ENCODE measurements around the gene BUB1B.
A peak's percentile ranks its signal among the peaks of the same experiment; 100 is the strongest.

Gene BUB1B

DNA sequence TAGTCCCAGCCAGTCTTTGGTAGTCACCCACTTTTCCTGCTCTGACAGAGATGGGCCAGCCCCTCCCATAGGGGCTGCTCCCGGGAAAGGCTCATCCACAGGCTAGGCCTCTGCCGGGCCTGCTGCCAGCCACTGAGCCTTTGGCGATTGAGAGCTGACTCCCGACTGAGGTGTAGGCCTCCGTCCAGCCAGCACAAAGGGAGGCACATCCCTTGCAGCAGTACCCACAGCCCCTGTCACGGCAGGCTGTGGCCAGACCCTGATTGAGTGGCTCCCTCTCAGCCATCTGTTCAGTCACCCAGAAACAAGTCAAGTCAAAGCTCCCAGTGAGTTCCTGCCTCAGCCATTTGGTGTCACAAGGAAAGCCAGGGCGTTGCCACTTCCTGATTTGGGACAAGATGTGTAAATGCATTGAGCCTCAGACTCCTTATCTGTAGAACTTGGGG is 71.8 kb downstream of the BUB1B start:
- no peaks in the 10 kb centered on the region for H3K9me3 ChIP-seq (ENCODE audit: control extremely low read depth in 1 of 5, control insufficient read depth in 4 of 5, insufficient read depth in 2 of 5, low read depth in 1 of 5, low read length in 4 of 5)
- H3K4me1 ChIP-seq (ENCODE audit: control extremely low read depth in 1 of 4, control insufficient read depth in 4 of 4, insufficient read depth in 4 of 4, low read length in 3 of 4): peaks cover 4 to 24% (median 14%) of the 10 kb centered on the region in 4 experiments
- DNase-seq: no peak
- no peak overlapping the region for H3K27ac ChIP-seq (ENCODE audit: insufficient read depth in 1 of 2, low read depth in 1 of 2, low read length in 2 of 2, poor library complexity in 1 of 2, severe bottlenecking in 2 of 2)
- peaks cover 2 to 25% (median 16%) of the 10 kb centered on the region in 4 experiments for H3K36me3 ChIP-seq (ENCODE audit: control insufficient read depth in 4 of 4, insufficient read depth in 4 of 4, low read length in 3 of 4)
- 92% methylated on average over 7 of the region's 7 CpGs for WGBS (ENCODE audit: insufficient coverage)
- ChIA-PET POLR2A (no interaction called here), CTCF (interaction anchor here (10.9 kb wide), 1 partner anchor 38 kb away, joined by 98 read pairs; no protein-coding TSS in a partner anchor)
- no peak overlapping the region for H3K4me3 ChIP-seq (ENCODE audit: control insufficient read depth in 1 of 7, extremely low read depth in 1 of 7, insufficient read depth in 4 of 7, low read depth in 2 of 7, low read length in 6 of 7)
- H3K27me3 ChIP-seq (replicated peaks in 2 of 5; ENCODE audit: control insufficient read depth in 4 of 5, insufficient read depth in 5 of 5, low read length in 4 of 5): no peaks in the 10 kb centered on the region

DNA sequence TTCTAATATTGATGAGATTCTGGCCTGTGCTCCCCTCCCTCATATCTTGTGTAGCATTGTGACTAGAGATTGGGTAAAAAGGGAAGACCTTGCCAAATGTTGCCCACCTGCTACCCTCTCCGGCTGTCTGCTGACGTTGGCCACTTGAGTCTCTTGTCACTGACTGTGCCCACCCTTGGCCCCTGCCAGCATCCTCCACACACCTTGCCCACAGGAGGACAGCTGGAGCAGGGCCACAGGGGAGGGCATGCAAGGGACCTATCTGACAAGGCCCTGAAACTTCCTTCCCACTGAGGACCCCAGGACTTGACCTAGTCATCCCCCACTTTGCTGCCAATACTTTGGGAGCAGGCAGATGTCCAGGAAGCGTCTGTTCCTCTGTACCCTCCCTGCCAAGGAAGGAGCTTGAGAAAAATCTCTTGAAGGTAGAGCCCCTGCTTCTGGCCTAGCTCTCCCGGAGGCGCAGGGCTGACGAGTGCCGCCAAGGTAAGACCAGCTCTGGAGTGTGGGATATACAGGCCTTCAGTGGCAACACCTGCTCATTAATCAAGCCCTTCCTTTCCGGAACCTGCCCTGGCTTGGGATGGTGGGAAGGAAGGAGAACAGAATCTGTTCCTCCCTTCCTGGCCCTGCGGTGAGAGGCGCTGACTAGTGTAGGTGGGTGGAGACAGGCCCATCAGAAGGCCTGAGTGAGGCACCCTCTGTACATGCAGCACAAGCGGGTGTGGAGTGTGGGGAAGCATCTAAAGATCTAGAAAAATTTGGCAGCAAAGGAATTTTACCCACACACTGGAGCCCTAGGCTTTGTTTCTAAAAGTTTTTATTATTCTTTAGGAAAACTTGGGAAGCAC is 73.1 kb downstream of the BUB1B start:
- ChIA-PET CTCF (interaction anchor here (1.7 to 10.9 kb wide), 3 partner anchors 14 to 37 kb away, joined by 7 to 98 read pairs (median 12); no protein-coding TSS in a partner anchor), POLR2A (no interaction called here)
- H3K4me3 ChIP-seq (ENCODE audit: control insufficient read depth in 1 of 7, extremely low read depth in 1 of 7, insufficient read depth in 4 of 7, low read depth in 2 of 7, low read length in 6 of 7): no peak overlapping the region
- H3K36me3 ChIP-seq (ENCODE audit: control insufficient read depth in 4 of 4, insufficient read depth in 4 of 4, low read length in 3 of 4): peaks cover 0 to 17% (median 13%) of the 10 kb centered on the region in 4 experiments
- DNase-seq: no peak
- H3K4me1 ChIP-seq (ENCODE audit: control extremely low read depth in 1 of 4, control insufficient read depth in 4 of 4, insufficient read depth in 4 of 4, low read length in 3 of 4): peaks cover 4 to 29% (median 20%) of the 10 kb centered on the region in 4 experiments
- peaks cover 0 to 6% (median 0%) of the 10 kb centered on the region in 5 experiments for H3K27me3 ChIP-seq (replicated peaks in 2 of 5; ENCODE audit: control insufficient read depth in 4 of 5, insufficient read depth in 5 of 5, low read length in 4 of 5)
- no peaks in the 10 kb centered on the region for H3K9me3 ChIP-seq (ENCODE audit: control extremely low read depth in 1 of 5, control insufficient read depth in 4 of 5, insufficient read depth in 2 of 5, low read depth in 1 of 5, low read length in 4 of 5)
- 89% methylated on average over 10 of the region's 11 CpGs for WGBS (ENCODE audit: insufficient coverage)
- H3K27ac ChIP-seq (ENCODE audit: insufficient read depth in 1 of 2, low read depth in 1 of 2, low read length in 2 of 2, poor library complexity in 1 of 2, severe bottlenecking in 2 of 2): no peak overlapping the region

DNA sequence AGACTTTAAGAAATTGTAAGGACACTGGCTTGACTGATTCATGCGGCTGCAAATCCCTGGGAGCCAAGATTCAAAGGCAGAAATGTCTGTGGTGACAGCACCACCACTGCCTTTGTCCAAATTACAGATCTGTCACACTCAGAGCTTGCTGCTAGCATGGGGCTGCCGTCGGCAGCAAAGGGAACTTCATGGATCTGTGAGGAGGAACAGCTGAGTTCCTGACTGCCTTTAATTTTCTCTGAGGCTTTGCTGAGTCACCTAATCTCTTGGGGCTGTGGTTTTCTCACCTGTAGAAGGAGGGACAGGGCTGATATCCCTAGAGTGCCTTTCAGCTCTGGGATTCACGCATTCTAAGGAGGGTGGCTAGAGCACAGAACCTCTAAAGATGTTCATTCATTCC is 73.9 kb downstream of the BUB1B start:
- Histone ChIP-seq H3K4me3 (ENCODE audit: control insufficient read depth in 1 of 7, extremely low read depth in 1 of 7, insufficient read depth in 4 of 7, low read depth in 2 of 7, low read length in 6 of 7) (no peak overlapping the region), H3K36me3 (ENCODE audit: control insufficient read depth in 4 of 4, insufficient read depth in 4 of 4, low read length in 3 of 4) (peaks cover 0 to 9% (median 7%) of the 10 kb centered on the region in 4 experiments), H3K27me3 (replicated peaks in 2 of 5; ENCODE audit: control insufficient read depth in 4 of 5, insufficient read depth in 5 of 5, low read length in 4 of 5) (peaks cover 0 to 14% (median 2%) of the 10 kb centered on the region in 5 experiments), H3K4me1 (ENCODE audit: control extremely low read depth in 1 of 4, control insufficient read depth in 4 of 4, insufficient read depth in 4 of 4, low read length in 3 of 4) (peaks cover 4 to 34% (median 27%) of the 10 kb centered on the region in 4 experiments), H3K27ac (ENCODE audit: insufficient read depth in 1 of 2, low read depth in 1 of 2, low read length in 2 of 2, poor library complexity in 1 of 2, severe bottlenecking in 2 of 2) (no peak overlapping the region), H3K9me3 (ENCODE audit: control extremely low read depth in 1 of 5, control insufficient read depth in 4 of 5, insufficient read depth in 2 of 5, low read depth in 1 of 5, low read length in 4 of 5) (no peaks in the 10 kb centered on the region)
- DNase-seq: peak in 1 of 3 donors; percentile 20
- POLR2A ChIA-PET: no interaction called here
- 33% methylated on average over 3 of the region's 4 CpGs for WGBS (ENCODE audit: insufficient coverage)
- CTCF ChIA-PET: interaction anchor here (1.6 to 10.9 kb wide), 4 partner anchors 10 to 36 kb away, joined by 4 to 98 read pairs (median 10); no protein-coding TSS in a partner anchor

DNA sequence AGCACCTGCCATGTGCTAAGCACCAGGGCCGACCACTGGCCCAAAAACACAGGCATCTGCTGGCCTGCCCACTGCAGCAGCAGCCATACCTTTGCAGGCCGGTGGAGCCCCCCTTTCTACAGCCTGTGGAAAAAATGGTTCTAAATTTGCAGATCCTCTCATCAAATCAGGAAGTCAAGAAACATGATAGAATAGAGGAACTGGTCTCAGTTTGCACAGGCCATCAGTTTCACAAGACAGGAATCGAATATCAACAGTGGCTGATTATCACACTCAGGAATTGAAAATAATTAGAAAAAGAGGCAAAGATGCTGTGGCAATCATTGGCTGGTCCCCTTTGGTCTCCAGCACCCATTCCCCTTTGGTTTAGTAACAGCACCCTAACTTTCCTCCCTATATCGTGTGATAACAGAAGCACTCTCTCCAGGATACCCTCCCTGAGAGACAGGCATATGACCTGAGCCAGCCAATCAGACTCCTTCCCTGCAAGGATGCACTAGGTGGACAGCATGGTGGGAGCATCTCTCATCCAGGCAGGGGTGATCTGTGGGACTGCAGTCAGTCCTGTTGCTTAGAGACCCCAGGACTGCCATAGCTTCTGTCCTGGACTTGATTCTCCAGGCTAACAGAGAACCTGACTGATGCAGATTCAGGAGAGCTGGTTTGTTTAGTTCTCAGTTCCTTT is 74.5 kb downstream of the BUB1B start:
- H3K4me3 ChIP-seq (ENCODE audit: control insufficient read depth in 1 of 7, extremely low read depth in 1 of 7, insufficient read depth in 4 of 7, low read depth in 2 of 7, low read length in 6 of 7): peak overlapping the region in 1 of 7 experiments; percentile 38
- ChIA-PET CTCF (interaction anchor here (1.5 to 10.9 kb wide), 5 partner anchors 10 to 36 kb away, joined by 4 to 98 read pairs (median 7); no protein-coding TSS in a partner anchor), POLR2A (no interaction called here)
- no peak overlapping the region for H3K27ac ChIP-seq (ENCODE audit: insufficient read depth in 1 of 2, low read depth in 1 of 2, low read length in 2 of 2, poor library complexity in 1 of 2, severe bottlenecking in 2 of 2)
- H3K4me1 ChIP-seq (ENCODE audit: control extremely low read depth in 1 of 4, control insufficient read depth in 4 of 4, insufficient read depth in 4 of 4, low read length in 3 of 4): peaks cover 4 to 34% (median 27%) of the 10 kb centered on the region in 4 experiments
- H3K36me3 ChIP-seq (ENCODE audit: control insufficient read depth in 4 of 4, insufficient read depth in 4 of 4, low read length in 3 of 4): peaks cover 0 to 5% (median 4%) of the 10 kb centered on the region in 4 experiments
- no peaks in the 10 kb centered on the region for H3K9me3 ChIP-seq (ENCODE audit: control extremely low read depth in 1 of 5, control insufficient read depth in 4 of 5, insufficient read depth in 2 of 5, low read depth in 1 of 5, low read length in 4 of 5)
- peak; percentile 22 to 69 (median 62) for DNase-seq
- WGBS (ENCODE audit: insufficient coverage): 23% methylated on average over 4 of the region's 4 CpGs
- H3K27me3 ChIP-seq (replicated peaks in 2 of 5; ENCODE audit: control insufficient read depth in 4 of 5, insufficient read depth in 5 of 5, low read length in 4 of 5): peaks cover 0 to 15% (median 2%) of the 10 kb centered on the region in 5 experiments

DNA sequence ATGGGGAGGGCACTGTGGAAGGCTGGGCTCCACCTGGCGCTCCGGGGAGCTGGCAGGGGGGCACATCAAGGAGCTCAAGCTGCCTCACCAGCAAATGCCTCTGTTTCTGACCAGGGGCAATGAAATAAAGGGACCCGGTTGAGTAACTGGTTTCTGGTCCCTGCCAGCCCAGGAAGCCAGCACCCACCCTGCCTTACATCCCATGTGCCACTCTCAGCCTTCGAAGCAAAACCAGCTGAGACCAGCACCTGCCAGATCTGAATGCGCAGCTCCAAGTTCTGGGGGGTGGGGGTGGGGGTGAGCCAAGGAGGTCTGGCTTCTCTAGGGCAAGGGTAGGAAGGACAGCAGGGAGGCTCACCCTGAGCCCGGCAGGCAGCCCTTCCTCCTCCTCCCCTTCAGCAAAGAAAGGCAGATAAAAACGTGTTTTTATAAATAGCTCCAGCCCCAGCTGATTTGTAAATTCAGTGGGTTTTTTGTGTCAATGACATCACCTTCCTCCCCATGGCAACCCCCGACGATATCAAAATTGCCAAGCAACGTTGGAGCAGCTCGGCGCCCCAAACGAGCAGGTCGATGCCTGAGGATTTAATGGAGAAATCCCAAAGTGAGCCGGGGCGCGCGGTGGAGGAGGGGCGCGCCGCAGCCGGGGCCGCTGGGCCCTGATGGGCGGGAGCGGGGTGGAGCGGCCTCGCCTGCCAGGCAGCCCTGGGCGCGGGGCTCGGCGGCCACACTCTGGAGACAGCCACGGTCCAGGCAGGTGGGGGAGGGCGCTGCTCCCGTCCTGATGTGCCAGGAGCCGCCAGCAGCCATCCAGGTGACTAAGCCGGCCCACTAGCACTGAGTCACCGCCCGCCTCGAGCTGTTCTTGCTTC is 77.9 kb downstream of the BUB1B start, which contains the start of gene PAK6:
Gene PAK6 (plus strand): TSS at position 532 of the 872 bp plus-strand sequence. CDS start 25,723 bp downstream, outside the sequence.
- Histone ChIP-seq H3K27ac (ENCODE audit: insufficient read depth in 1 of 2, low read depth in 1 of 2, low read length in 2 of 2, poor library complexity in 1 of 2, severe bottlenecking in 2 of 2) (no peak within 1 kb of the TSS), H3K36me3 (ENCODE audit: control insufficient read depth in 4 of 4, insufficient read depth in 4 of 4, low read length in 3 of 4) (no peaks in the 10 kb centered on the region), H3K27me3 (replicated peaks in 2 of 5; ENCODE audit: control insufficient read depth in 4 of 5, insufficient read depth in 5 of 5, low read length in 4 of 5) (peaks cover 0 to 15% (median 2%) of the 10 kb centered on the region in 5 experiments), H3K4me3 (ENCODE audit: control insufficient read depth in 1 of 7, extremely low read depth in 1 of 7, insufficient read depth in 4 of 7, low read depth in 2 of 7, low read length in 6 of 7) (peak within 1 kb of the TSS; percentile 13 to 68 (median 31)), H3K4me1 (ENCODE audit: control extremely low read depth in 1 of 4, control insufficient read depth in 4 of 4, insufficient read depth in 4 of 4, low read length in 3 of 4) (peaks cover 4 to 29% (median 26%) of the 10 kb centered on the region in 4 experiments), H3K9me3 (ENCODE audit: control extremely low read depth in 1 of 5, control insufficient read depth in 4 of 5, insufficient read depth in 2 of 5, low read depth in 1 of 5, low read length in 4 of 5) (no peaks in the 10 kb centered on the region)
- POLR2A ChIA-PET: interaction anchor here (0.6 to 1.6 kb wide), 4 partner anchors 9 to 166 kb away, joined by 3 to 6 read pairs (median 4); no protein-coding TSS in a partner anchor
- CTCF ChIA-PET: interaction anchor here (1.3 to 4.7 kb wide), 9 partner anchors 9 to 47 kb away, joined by 3 to 25 read pairs (median 6); no protein-coding TSS in a partner anchor
- DNase-seq: peak; percentile 58 to 82 (median 75)
- 10% methylated on average over 36 of the region's 39 CpGs for WGBS (ENCODE audit: insufficient coverage)

DNA sequence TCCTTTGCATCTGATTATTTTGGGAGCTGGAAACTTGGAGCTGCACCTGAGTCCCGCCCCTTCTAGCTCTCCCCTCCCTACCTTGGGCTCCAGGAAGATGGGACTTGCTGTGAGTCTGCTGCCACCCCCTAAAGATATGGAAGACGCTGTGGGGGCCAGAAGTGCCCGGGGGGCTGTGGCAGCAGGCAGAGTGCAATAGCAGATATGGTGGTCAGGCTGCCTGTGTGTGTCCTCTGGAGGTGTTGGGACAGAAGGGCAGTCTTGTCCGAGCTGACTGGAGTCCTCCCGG is 78.5 kb downstream of the BUB1B start:
- Histone ChIP-seq H3K4me3 (ENCODE audit: control insufficient read depth in 1 of 7, extremely low read depth in 1 of 7, insufficient read depth in 4 of 7, low read depth in 2 of 7, low read length in 6 of 7) (peak overlapping the region; percentile 13 to 68 (median 31)), H3K27me3 (replicated peaks in 2 of 5; ENCODE audit: control insufficient read depth in 4 of 5, insufficient read depth in 5 of 5, low read length in 4 of 5) (peaks cover 0 to 15% (median 2%) of the 10 kb centered on the region in 5 experiments), H3K4me1 (ENCODE audit: control extremely low read depth in 1 of 4, control insufficient read depth in 4 of 4, insufficient read depth in 4 of 4, low read length in 3 of 4) (peaks cover 4 to 26% (median 24%) of the 10 kb centered on the region in 4 experiments), H3K27ac (ENCODE audit: insufficient read depth in 1 of 2, low read depth in 1 of 2, low read length in 2 of 2, poor library complexity in 1 of 2, severe bottlenecking in 2 of 2) (no peak overlapping the region), H3K9me3 (ENCODE audit: control extremely low read depth in 1 of 5, control insufficient read depth in 4 of 5, insufficient read depth in 2 of 5, low read depth in 1 of 5, low read length in 4 of 5) (no peaks in the 10 kb centered on the region), H3K36me3 (ENCODE audit: control insufficient read depth in 4 of 4, insufficient read depth in 4 of 4, low read length in 3 of 4) (no peaks in the 10 kb centered on the region)
- WGBS (ENCODE audit: insufficient coverage): 66% methylated on average over 5 of the region's 5 CpGs
- ChIA-PET CTCF (interaction anchor here (1.3 to 4.7 kb wide), 8 partner anchors 9 to 46 kb away, joined by 3 to 25 read pairs (median 6); no protein-coding TSS in a partner anchor), POLR2A (interaction anchor here (1.0 to 1.6 kb wide), 2 partner anchors 10 to 28 kb away, joined by 3 to 6 read pairs; no protein-coding TSS in a partner anchor)
- DNase-seq: no peak
